Suppressor macrophage treated with lipopolysaccharide for 4 hours (primary cell): ENCODE results near the gene SFT2D2.
A peak's percentile ranks its signal among the peaks of the same experiment; 100 is the strongest.
"Not testable (repeated sequence)": the region's sequence is repeated elsewhere in the genome, so short reads cannot be mapped to it uniquely, and the experiment has no call there.

Experiments
- DNase-seq: peaks from one replicate; pipeline ENCODE4 v3.0.0-alpha.2; 2020

The SFT2D2 gene

GRCh38 chr1:168225476-168226190 is at the start of gene SFT2D2:
SFT2D2 (plus strand) TSS chr1:168226004; CDS start chr1:168226080, 76 bp downstream.
- DNase-seq = peak; percentile 86

GRCh38 chr1:168178227-168178637 is 47.6 kb upstream of the SFT2D2 start:
- no peak for DNase-seq

GRCh38 chr1:168178638-168179437 is 47.0 kb upstream of the SFT2D2 start, which contains the start of gene TIPRL:
TIPRL (plus strand) TSS chr1:168178962; CDS start chr1:168179078, 116 bp downstream.
- peak; percentile 98 for DNase-seq

GRCh38 chr1:168179438-168180147 is 46.2 kb upstream of the SFT2D2 start:
- peak; percentile 7 for DNase-seq

- DNase-seq = peak; percentile 9
Measured at GRCh38 chr1:168180148-168180524, 45.7 kb upstream of the SFT2D2 start.

GRCh38 chr1:168181063-168181720 is 44.6 kb upstream of the SFT2D2 start:
- not testable (repeated sequence) for DNase-seq

GRCh38 chr1:168187177-168187576 is 38.6 kb upstream of the SFT2D2 start:
- no peak for DNase-seq

- DNase-seq = no peak
Measured at GRCh38 chr1:168190403-168190802, 35.4 kb upstream of the SFT2D2 start.

- no peak for DNase-seq
Measured at GRCh38 chr1:168195199-168196135, 30.3 kb upstream of the SFT2D2 start.

- DNase-seq = no peak
Measured at GRCh38 chr1:168199056-168199455, 26.7 kb upstream of the SFT2D2 start.

- no peak for DNase-seq
Measured at GRCh38 chr1:168202941-168203654, 22.7 kb upstream of the SFT2D2 start.

- DNase-seq = no peak
Measured at GRCh38 chr1:168206111-168206510, 19.7 kb upstream of the SFT2D2 start.

GRCh38 chr1:168207673-168208072 is 18.1 kb upstream of the SFT2D2 start:
- not testable (repeated sequence) for DNase-seq

GRCh38 chr1:168210312-168210711 is 15.5 kb upstream of the SFT2D2 start:
- DNase-seq = no peak

GRCh38 chr1:168213349-168213748 is 12.5 kb upstream of the SFT2D2 start:
- no peak for DNase-seq

- DNase-seq = no peak
Measured at GRCh38 chr1:168216171-168216570, 9.6 kb upstream of the SFT2D2 start.

GRCh38 chr1:168217664-168218063 is 8.1 kb upstream of the SFT2D2 start:
- DNase-seq = no peak

- DNase-seq = no peak
Measured at GRCh38 chr1:168218658-168219057, 7.1 kb upstream of the SFT2D2 start.

GRCh38 chr1:168220470-168220871 is 5.3 kb upstream of the SFT2D2 start:
- peak; percentile 38 for DNase-seq

- DNase-seq = no peak
Measured at GRCh38 chr1:168221275-168221674, 4.5 kb upstream of the SFT2D2 start.

- no peak for DNase-seq
Measured at GRCh38 chr1:168223261-168223660, 2.5 kb upstream of the SFT2D2 start.
